Immature natural killer cell (primary cell): ENCODE data around the gene DHRS3. TPM values are rescaled to one million over a fixed set of nuclear protein-coding genes. Genes with fewer than 3 reads are reported as not detected.
"Not testable (repeated sequence)": the region's sequence is repeated elsewhere in the genome, so short reads cannot be mapped to it uniquely, and the experiment has no call there.

Source experiments
- DNase-seq, 3 donors: peaks; one replicate each; pipeline ENCODE4 v3.0.0; 2022; ENCODE audit warnings: mixed read lengths in 1 of 3
- H3K27ac Mint-ChIP-seq, 6 donors: one replicate each; pipeline ENCODE4 v1.8.0; 2020; ENCODE audit warnings: mixed read lengths in 6 of 6, mild to moderate bottlenecking in 5 of 6, inconsistent platforms in 4 of 6, moderate library complexity in 3 of 6
- H3K27me3 Mint-ChIP-seq, 3 donors: one replicate each; pipeline ENCODE4 v1.8.0; 2020 to 2021; ENCODE audit warnings: low read depth in 3 of 3, mild to moderate bottlenecking in 3 of 3, mixed read lengths in 3 of 3, moderate library complexity in 3 of 3, inconsistent platforms in 1 of 3
- H3K36me3 Mint-ChIP-seq, 3 donors: one replicate each; pipeline ENCODE4 v1.8.0; 2020; ENCODE audit warnings: mixed read lengths in 3 of 3, inconsistent platforms in 2 of 3, mild to moderate bottlenecking in 2 of 3
- H3K4me1 Mint-ChIP-seq, 2 donors: one replicate each; pipeline ENCODE4 v1.8.0; 2020; ENCODE audit warnings: inconsistent platforms in 2 of 2, mild to moderate bottlenecking in 2 of 2, mixed read lengths in 2 of 2, moderate library complexity in 1 of 2
- H3K4me3 Mint-ChIP-seq, 5 donors: one replicate each; pipeline ENCODE4 v1.8.0; 2020; ENCODE audit warnings: mild to moderate bottlenecking in 5 of 5, mixed read lengths in 5 of 5, inconsistent platforms in 3 of 5, moderate library complexity in 3 of 5
- H3K9me3 Mint-ChIP-seq, 6 donors: one replicate each; pipeline ENCODE4 v1.8.0; 2020; ENCODE audit warnings: mild to moderate bottlenecking in 6 of 6, mixed read lengths in 6 of 6, inconsistent platforms in 4 of 6, moderate library complexity in 3 of 6
- polyA plus RNA-seq, 3 donors: library from polyadenylated mRNA; unstranded; fragments of 300-500 nt; fragmentation: Illumina TruSeq; gene quantifications; one replicate each; pipeline ENCODE4 v1.2.3, GENCODE V29; 2021

Gene DHRS3
- polyA plus RNA-seq, 3 donors from 2014 or later, result 70.3 to 116 (median 74.3) TPM

GRCh38 chr1:12649971-12650421 lies 32.0 kb upstream of the DHRS3 start:
- H3K4me3 Mint-ChIP-seq, result no peak overlapping the region

GRCh38 chr1:12648741-12649140 lies 30.7 kb upstream of the DHRS3 start:
- no peak overlapping the region for H3K4me3 Mint-ChIP-seq
- H3K36me3 Mint-ChIP-seq, result no peaks in the 10 kb centered on the region
- peak in 2 of 3 donors; percentile 2 to 9 for DNase-seq
- peaks cover 0 to 5% (median 2%) of the 10 kb centered on the region in 3 donors for H3K27me3 Mint-ChIP-seq
- H3K4me1 Mint-ChIP-seq, result peaks cover 7% of the 10 kb centered on the region in 2 donors
- no peaks in the 10 kb centered on the region for H3K9me3 Mint-ChIP-seq
- peak overlapping the region in 2 of 6 donors; percentile 18 to 58 for H3K27ac Mint-ChIP-seq

More at GRCh38 chr1:12649971-12650421, 32.0 kb upstream of the DHRS3 start:
- peaks cover 0 to 2% (median under 1%) of the 10 kb centered on the region in 3 donors for H3K27me3 Mint-ChIP-seq
- H3K4me1 Mint-ChIP-seq, result peaks cover 7% of the 10 kb centered on the region in 2 donors
- DNase-seq, result no peak
- no peaks in the 10 kb centered on the region for H3K9me3 Mint-ChIP-seq
- H3K27ac Mint-ChIP-seq, result peak overlapping the region in 1 of 6 donors; percentile 7
- no peaks in the 10 kb centered on the region for H3K36me3 Mint-ChIP-seq

GRCh38 chr1:12645401-12645800 lies 27.4 kb upstream of the DHRS3 start:
- not testable (repeated sequence) for H3K27me3 Mint-ChIP-seq, H3K36me3 Mint-ChIP-seq, H3K4me1 Mint-ChIP-seq, DNase-seq, H3K4me3 Mint-ChIP-seq, H3K27ac Mint-ChIP-seq
- peaks cover 0 to 19% (median 13%) of the 10 kb centered on the region in 6 donors for H3K9me3 Mint-ChIP-seq

- H3K36me3 Mint-ChIP-seq, result peaks cover 0 to 10% (median 8%) of the 10 kb centered on the region in 3 donors
- no peak overlapping the region for H3K27ac Mint-ChIP-seq
- H3K4me1 Mint-ChIP-seq, result peaks cover 7% of the 10 kb centered on the region in 2 donors
- H3K9me3 Mint-ChIP-seq, result peaks cover 4 to 24% (median 18%) of the 10 kb centered on the region in 6 donors
- DNase-seq, result no peak
- H3K4me3 Mint-ChIP-seq, result no peak overlapping the region
- H3K27me3 Mint-ChIP-seq, result peaks cover 0 to 5% (median 2%) of the 10 kb centered on the region in 3 donors
These were observed 26.8 kb upstream of the DHRS3 start for GRCh38 chr1:12644829-12645228.

- H3K9me3 Mint-ChIP-seq, result peaks cover 4 to 27% (median 23%) of the 10 kb centered on the region in 6 donors
- DNase-seq, result no peak
- no peak overlapping the region for H3K4me3 Mint-ChIP-seq
- peaks cover 0 to 10% (median 8%) of the 10 kb centered on the region in 3 donors for H3K36me3 Mint-ChIP-seq
- no peak overlapping the region for H3K27ac Mint-ChIP-seq
- H3K27me3 Mint-ChIP-seq, result peaks cover 0 to 5% (median 2%) of the 10 kb centered on the region in 3 donors
- H3K4me1 Mint-ChIP-seq, result peaks cover 7% of the 10 kb centered on the region in 2 donors
These were observed 26.2 kb upstream of the DHRS3 start for GRCh38 chr1:12644237-12644636.

GRCh38 chr1:12643785-12644184 lies 25.8 kb upstream of the DHRS3 start, which contains the start of gene AADACL4:
AADACL4 (plus strand) TSS chr1:12644085; CDS start chr1:12644547, 462 bp downstream.
- Mint-ChIP-seq H3K36me3 (peaks cover 0 to 10% (median 8%) of the 10 kb centered on the region in 3 donors), H3K9me3 (peaks cover 4 to 28% (median 25%) of the 10 kb centered on the region in 6 donors), H3K4me1 (peaks cover 2% of the 10 kb centered on the region in 2 donors), H3K4me3 (no peak within 1 kb of the TSS), H3K27me3 (peaks cover 0 to 5% (median 2%) of the 10 kb centered on the region in 3 donors), H3K27ac (no peak within 1 kb of the TSS)
- no peak for DNase-seq

GRCh38 chr1:12643079-12643478 lies 25.1 kb upstream of the DHRS3 start:
- Mint-ChIP-seq H3K4me1 (no peaks in the 10 kb centered on the region), H3K4me3 (no peak overlapping the region), H3K27ac (no peak overlapping the region), H3K27me3 (peaks cover 2 to 5% (median 5%) of the 10 kb centered on the region in 3 donors), H3K9me3 (peaks cover 4 to 28% (median 26%) of the 10 kb centered on the region in 6 donors), H3K36me3 (peaks cover 0 to 10% (median 8%) of the 10 kb centered on the region in 3 donors)
- no peak for DNase-seq

GRCh38 chr1:12640958-12641272 lies 22.9 kb upstream of the DHRS3 start:
- Mint-ChIP-seq H3K4me1 (no peaks in the 10 kb centered on the region), H3K4me3 (no peak overlapping the region), H3K27me3 (peaks cover 2 to 5% (median 5%) of the 10 kb centered on the region in 3 donors), H3K27ac (no peak overlapping the region), H3K9me3 (peaks cover 4 to 28% (median 26%) of the 10 kb centered on the region in 6 donors), H3K36me3 (peaks cover 0 to 10% (median 8%) of the 10 kb centered on the region in 3 donors)
- no peak for DNase-seq

GRCh38 chr1:12640237-12640957 lies 22.4 kb upstream of the DHRS3 start:
- Mint-ChIP-seq H3K4me1 (no peaks in the 10 kb centered on the region), H3K36me3 (peaks cover 0 to 10% (median 8%) of the 10 kb centered on the region in 3 donors), H3K27me3 (peaks cover 2 to 5% (median 5%) of the 10 kb centered on the region in 3 donors), H3K9me3 (peaks cover 4 to 28% (median 26%) of the 10 kb centered on the region in 6 donors), H3K27ac (no peak overlapping the region), H3K4me3 (no peak overlapping the region)
- DNase-seq, result no peak

GRCh38 chr1:12637693-12638092 lies 19.7 kb upstream of the DHRS3 start:
- peaks cover 10 to 11% of the 10 kb centered on the region in 2 donors for H3K4me1 Mint-ChIP-seq
- peaks cover 4 to 28% (median 25%) of the 10 kb centered on the region in 6 donors for H3K9me3 Mint-ChIP-seq
- H3K27ac Mint-ChIP-seq, result no peak overlapping the region
- DNase-seq, result no peak
- peaks cover 1 to 8% (median 2%) of the 10 kb centered on the region in 3 donors for H3K27me3 Mint-ChIP-seq
- no peak overlapping the region for H3K4me3 Mint-ChIP-seq
- peaks cover 0 to 10% (median 8%) of the 10 kb centered on the region in 3 donors for H3K36me3 Mint-ChIP-seq

GRCh38 chr1:12636098-12636950 lies 18.3 kb upstream of the DHRS3 start:
- peaks cover 4 to 25% (median 20%) of the 10 kb centered on the region in 6 donors for H3K9me3 Mint-ChIP-seq
- H3K36me3 Mint-ChIP-seq, result peaks cover 0 to 5% (median 4%) of the 10 kb centered on the region in 3 donors
- H3K27me3 Mint-ChIP-seq, result peaks cover 1 to 8% (median 2%) of the 10 kb centered on the region in 3 donors
- no peak overlapping the region for H3K4me3 Mint-ChIP-seq
- H3K27ac Mint-ChIP-seq, result no peak overlapping the region
- H3K4me1 Mint-ChIP-seq, result peaks cover 19 to 22% of the 10 kb centered on the region in 2 donors
- DNase-seq, result no peak

- no peak for DNase-seq
- Mint-ChIP-seq H3K36me3 (no peaks in the 10 kb centered on the region), H3K27me3 (peaks cover 1 to 8% (median 2%) of the 10 kb centered on the region in 3 donors), H3K27ac (peak overlapping the region in 1 of 6 donors; percentile 68), H3K9me3 (peaks cover 0 to 9% (median 4%) of the 10 kb centered on the region in 6 donors), H3K4me3 (peak overlapping the region in 1 of 5 donors; percentile 50), H3K4me1 (peaks cover 19 to 22% of the 10 kb centered on the region in 2 donors)
These were observed 16.7 kb upstream of the DHRS3 start for GRCh38 chr1:12634696-12635202.

- Mint-ChIP-seq H3K27me3 (peaks cover 1 to 9% (median 2%) of the 10 kb centered on the region in 3 donors), H3K36me3 (no peaks in the 10 kb centered on the region), H3K4me1 (peaks cover 19 to 22% of the 10 kb centered on the region in 2 donors), H3K4me3 (peak overlapping the region in 1 of 5 donors; percentile 20), H3K9me3 (peaks cover 0 to 3% (median under 1%) of the 10 kb centered on the region in 6 donors), H3K27ac (no peak overlapping the region)
- no peak for DNase-seq
These were observed 16.1 kb upstream of the DHRS3 start for GRCh38 chr1:12634156-12634555.
